ENCODE data around the gene GEMIN8.

- TF ChIP-seq GATA2 (IDR thresholded peaks at IDR 0.05; ENCODE audit: low read depth, low read length) (no peak), GATA3 (IDR thresholded peaks at IDR 0.05; ENCODE audit: low read depth, low read length) (no peak)
Observed at GRCh38 chrX:13968198-13968597, 61.5 kb downstream of the GEMIN8 start.
